T47D (cell line): Measurements from ENCODE around the gene MAN1A1.
"Not testable (repeated sequence)": the region's sequence is repeated elsewhere in the genome, so short reads cannot be mapped to it uniquely, and the experiment has no call there.

Source experiments
- DNase-seq, 2 experiments: peaks; one replicate each; pipeline versions ENCODE4 v3.0.0 to v3.0.0-alpha.2; 2011 to 2012; ENCODE audit warnings: low read depth in 1 of 2, low spot score in 1 of 2
- JUND ChIP-seq: IDR thresholded peaks from 2 replicates; pipeline ENCODE4 v1.6.1; 2012; ENCODE audit warnings: low read depth
- in situ Hi-C: cut with HindIII; loops from 2 replicates; pipeline ENCODE4 v1.10.0; 2016; ENCODE audit warnings: low sequenced_read_pairs, low pct_unique_long_range_greater_than_20kb

The MAN1A1 gene

GRCh38 chr6:119174879-119175817 lies 174.4 kb downstream of the MAN1A1 start:
- no peak for TF ChIP-seq JUND
- DNase-seq = no peak
- in situ Hi-C loops = no loop called here

DNA sequence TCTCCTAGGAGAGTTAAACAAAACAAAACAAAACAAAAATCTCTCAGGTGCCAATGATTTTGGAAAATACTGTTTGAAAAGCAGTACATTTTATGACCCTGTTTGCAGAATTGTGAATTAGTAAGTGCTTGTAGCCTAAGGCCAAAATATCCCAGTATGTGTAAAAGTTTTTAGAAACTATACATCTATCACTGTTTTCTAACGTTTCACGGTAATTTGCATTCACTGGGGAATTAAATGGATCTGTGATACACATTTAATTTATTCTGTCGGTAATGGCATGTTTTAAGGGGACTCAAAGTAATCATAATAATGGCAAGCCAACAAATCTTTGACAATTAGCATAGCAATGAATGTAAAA lies 175.5 kb downstream of the MAN1A1 start:
- DNase-seq = no peak
- in situ Hi-C loops = no loop called here
- no peak for TF ChIP-seq JUND

DNA sequence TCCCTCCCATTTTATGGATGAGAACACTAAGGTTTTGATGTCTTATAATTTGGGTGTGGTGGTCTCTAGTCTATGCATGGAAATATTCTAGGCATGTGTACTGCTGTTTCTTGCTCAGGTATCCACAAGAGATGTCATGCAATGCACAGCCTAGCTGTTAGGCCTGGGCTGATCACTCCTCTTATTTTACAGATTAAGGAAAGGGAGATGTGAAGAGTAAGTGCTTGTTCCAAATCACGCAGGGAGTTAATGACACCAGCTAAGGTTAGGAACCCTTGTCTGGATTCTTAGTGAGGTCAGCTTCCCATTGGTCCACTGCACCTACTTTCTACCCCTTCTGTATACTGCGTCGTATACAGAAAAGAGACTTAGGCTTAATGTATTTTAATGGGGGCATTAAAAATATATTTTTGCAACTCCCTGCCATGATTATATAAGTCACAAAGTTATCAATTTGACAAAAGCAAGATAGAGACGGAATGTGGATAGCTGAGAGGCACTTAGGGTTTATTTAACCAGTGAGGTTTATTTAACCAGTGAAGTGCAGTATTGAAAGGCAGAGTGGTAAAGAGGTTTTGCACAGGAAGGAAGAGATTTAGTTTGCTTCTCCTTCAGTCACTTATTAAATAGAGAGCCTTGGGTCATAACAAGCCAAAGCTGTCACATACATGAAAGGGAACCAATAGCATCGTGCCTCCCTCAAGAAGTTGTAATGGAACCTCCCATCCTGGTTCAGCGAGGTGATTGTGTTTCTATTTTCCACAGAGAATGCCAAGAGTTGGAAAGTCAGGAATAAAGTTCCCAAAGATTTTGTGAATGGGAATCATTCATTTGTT lies 176.1 kb downstream of the MAN1A1 start:
- in situ Hi-C loops = no loop called here
- no peak for DNase-seq
- no peak for TF ChIP-seq JUND

DNA sequence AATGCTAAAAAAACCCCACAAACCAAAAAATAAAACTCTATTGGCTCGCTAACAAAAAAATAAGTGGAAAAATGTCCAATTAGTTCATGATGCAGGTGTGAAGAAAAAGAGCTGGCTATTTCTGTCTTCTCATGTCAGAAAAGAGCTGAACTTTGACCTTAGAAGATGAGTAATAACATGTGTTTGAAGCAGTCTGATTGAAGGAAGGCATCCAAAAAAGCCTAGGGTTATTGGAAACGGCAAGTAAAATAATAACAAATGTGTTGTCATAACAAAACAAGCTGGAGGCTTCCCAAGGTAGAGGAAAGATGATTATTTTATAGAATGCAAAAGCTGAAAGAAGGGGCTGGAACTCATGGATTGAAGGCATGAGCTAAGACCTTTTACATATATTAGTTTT lies 176.7 kb downstream of the MAN1A1 start:
- no peak for TF ChIP-seq JUND
- in situ Hi-C loops = no loop called here
- DNase-seq = no peak

GRCh38 chr6:119171864-119172588 lies 177.5 kb downstream of the MAN1A1 start:
- TF ChIP-seq JUND = no peak
- in situ Hi-C loops = no loop called here
- DNase-seq = no peak

DNA sequence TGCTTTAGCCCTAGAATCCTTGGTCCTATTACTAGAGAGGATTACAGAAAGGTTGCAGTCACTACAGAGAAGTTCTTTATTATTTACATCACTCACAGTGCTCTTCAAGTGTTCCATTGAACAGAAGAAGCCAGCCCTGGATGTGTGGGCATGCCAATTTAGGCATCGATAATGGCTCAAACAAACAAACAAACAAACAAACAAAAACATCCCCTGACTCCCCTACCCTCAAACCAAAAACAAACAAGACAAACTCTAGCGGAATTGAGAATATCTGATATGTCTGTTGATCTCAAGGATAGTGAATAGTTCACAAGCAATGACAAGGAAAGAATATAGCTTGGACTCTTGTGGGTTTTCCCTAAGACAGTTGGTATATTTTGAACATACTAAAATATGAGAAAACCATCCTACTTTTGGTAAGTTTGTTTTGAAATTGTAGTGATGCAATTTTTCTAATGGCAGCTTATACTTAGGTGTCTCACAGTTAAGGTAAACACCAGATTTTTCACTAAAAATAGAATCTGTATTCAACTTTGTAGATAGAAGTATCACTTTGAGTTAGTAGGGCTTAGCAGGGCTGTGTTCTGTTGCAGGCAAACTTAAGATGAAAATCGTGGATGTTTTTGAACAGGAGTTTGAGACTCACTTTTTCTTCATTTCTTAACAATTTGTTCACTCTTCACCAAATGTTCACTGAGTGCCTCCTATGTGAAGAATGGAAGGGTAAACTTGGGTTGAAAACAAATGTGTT lies 178.3 kb downstream of the MAN1A1 start:
- TF ChIP-seq JUND = no peak
- in situ Hi-C loops = no loop called here
- no peak for DNase-seq

GRCh38 chr6:119170447-119171087 lies 179.0 kb downstream of the MAN1A1 start:
- TF ChIP-seq JUND = no peak
- DNase-seq = no peak
- in situ Hi-C loops = no loop called here

GRCh38 chr6:119170103-119170446 lies 179.5 kb downstream of the MAN1A1 start:
- in situ Hi-C loops = no loop called here
- no peak for TF ChIP-seq JUND
- DNase-seq = no peak

DNA sequence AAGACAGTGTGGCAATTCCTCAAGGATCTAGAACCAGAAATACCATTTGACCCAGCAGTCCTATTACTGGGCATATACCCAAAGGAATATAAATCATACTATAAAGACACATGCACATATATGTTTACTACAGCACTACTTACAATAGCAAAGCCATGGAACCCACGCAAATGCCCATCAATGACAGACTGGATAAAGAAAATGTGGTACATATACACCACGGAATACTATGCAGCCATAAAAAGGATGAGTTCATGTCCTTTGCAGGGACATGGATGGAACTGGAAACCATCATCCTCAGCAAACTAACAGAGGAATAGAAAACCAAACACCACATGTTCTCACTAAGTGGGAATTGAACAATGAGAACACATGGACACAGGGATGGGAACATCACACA lies 180.2 kb downstream of the MAN1A1 start:
- in situ Hi-C loops, DNase-seq: not testable (repeated sequence)

DNA sequence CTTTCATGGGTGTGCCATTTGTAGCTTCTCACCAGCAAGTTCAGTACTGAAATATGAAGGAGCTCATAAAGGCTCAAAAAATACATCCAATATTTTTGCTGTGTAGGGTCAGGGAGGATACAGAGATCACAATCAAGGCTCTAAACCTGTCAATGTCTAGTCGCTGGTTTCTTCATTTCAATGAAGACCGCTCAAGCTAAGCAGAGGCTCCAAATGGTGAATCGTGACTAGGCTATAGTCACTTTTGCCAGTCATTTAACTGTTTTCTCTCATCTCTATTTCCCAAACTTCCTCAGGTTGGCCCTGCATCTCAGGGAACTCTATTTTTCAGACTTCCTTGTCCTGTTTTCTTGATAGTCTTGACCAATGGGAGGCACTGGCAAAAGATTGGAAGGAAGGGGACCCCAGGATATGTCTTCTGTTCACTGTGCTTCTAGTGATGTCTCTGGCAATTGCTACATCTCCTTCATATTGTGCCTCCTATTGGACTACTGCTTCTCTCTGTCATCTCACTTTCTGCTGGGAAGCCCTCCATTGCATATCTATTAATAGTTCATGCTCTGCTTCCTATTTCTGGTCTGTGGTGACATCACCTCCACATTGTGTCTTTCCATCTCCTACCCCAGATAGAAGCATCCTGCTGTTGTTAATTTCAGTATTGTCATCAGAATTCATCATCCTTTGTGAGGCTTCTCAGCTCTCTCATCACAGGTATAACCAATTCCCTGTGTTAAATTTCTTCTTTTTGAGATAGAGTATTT lies 183.4 kb downstream of the MAN1A1 start:
- DNase-seq = no peak
- in situ Hi-C loops = no loop called here
- TF ChIP-seq JUND = no peak

DNA sequence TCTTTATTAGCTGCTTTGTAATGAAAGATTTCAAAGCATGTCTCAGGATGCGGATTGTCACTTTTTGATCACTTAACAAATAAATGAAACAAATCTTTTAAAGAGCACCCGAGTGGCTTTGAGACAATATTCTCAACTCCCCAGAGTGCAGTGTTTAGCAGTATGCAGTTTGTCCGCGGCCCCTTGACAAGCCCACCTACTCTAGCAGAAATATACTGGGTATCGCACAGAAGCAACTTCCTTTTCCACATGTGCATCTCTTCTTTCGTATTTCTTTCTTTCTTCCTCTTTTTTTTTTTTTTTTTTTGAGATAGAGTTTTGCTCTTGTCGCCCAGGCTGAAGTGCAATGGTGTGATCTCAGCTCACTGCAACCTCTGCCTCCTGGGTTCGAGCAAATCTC lies 186.6 kb downstream of the MAN1A1 start:
- no peak for DNase-seq

More for the DNA sequence above, 186.6 kb downstream of the MAN1A1 start:
- in situ Hi-C loops = no loop called here
- no peak for TF ChIP-seq JUND
